Measurements from ENCODE around the gene DGKG. TPM values are rescaled to one million over a fixed set of nuclear protein-coding genes. Genes with fewer than 3 reads are reported as not detected.

The DGKG gene
- total RNA-seq, 1 donor from 2014 or later: 13.5 TPM

DNA sequence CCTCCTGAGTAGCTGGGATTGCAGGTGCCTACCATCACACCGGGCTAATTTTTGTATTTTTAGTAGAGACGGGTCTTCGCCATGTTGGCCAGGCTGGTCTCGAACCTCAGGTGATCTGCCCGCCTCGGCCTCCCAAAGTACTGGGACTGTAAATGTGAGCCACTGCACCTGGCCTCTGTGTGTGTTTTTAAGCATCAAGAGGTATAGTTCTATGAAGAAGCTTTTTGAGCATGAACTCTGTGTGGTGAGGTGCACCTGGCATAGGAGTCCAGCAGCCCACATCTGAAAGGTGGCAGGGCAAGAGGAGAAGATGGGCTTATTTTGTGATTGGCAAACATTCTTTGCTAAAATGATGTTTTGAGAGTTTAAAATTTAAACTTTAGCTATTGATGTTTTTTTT lies 118.0 kb downstream of the DGKG start:
- DNase-seq (ENCODE audit: low spot score): no peak

- peak; percentile 80 for DNase-seq (ENCODE audit: low spot score)
These were observed 119.9 kb downstream of the DGKG start for GRCh38 chr3:186241910-186242821.

- DNase-seq (ENCODE audit: low spot score): no peak
These were observed 122.7 kb downstream of the DGKG start for GRCh38 chr3:186239321-186239720.

DNA sequence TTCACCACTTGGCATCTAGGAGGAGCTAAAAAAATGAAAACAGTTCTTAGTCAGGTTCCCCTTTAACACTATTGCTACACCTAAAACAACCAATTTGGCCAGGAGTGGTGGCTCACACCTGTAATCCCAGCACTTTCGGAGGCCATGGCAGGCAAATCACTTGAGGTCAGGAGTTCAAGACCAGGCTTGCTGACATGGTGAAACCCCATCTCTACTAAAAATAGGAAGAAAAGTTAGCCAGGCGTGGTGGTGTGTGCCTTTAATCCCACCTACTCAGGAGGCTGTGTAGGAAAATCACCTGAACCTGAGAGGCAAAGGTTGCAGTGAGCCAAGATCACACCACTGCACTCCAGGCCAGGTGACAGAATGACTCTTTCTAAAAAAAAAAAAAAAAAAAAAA lies 124.1 kb downstream of the DGKG start:
- no peak for DNase-seq (ENCODE audit: low spot score)

DNA sequence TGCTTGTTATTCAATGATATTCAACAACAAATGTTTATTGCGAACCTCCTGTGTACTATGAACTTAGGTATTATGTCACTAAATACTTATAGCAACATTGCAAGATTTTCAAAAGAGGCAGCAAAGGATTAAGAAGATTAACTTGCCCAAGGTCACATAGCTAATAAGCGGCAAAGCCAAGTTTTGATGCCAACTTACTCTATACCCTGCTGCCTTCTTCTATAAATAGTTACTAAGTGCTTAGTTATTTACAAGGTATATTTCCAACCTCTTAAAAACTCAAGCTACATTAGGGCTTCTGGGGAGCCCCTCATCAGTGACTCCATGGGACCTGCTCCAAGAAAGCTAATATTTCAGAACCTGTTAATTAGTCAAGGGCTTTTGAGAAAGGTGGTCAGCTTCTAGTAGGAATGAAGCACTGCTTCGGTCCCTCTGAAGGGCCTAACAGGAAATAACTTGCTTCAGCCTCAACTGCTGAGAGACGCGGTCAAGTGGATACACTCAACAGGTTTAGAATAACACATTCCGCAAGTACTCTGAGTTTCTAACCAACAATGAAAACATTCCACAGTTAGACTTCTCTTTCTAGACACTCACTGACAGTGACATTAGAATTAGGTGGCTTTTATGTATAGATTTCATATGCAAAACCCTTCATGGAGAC lies 125.5 kb downstream of the DGKG start:
- no peak for DNase-seq (ENCODE audit: low spot score)

- DNase-seq (ENCODE audit: low spot score): no peak
These were observed 126.5 kb downstream of the DGKG start for GRCh38 chr3:186235554-186235953.

- no peak for DNase-seq (ENCODE audit: low spot score)
These were observed 127.9 kb downstream of the DGKG start for GRCh38 chr3:186234152-186234551.

GRCh38 chr3:186226482-186226881 lies 135.6 kb downstream of the DGKG start:
- DNase-seq (ENCODE audit: low spot score): no peak

- no peak for DNase-seq (ENCODE audit: low spot score)
These were observed 136.4 kb downstream of the DGKG start for GRCh38 chr3:186225603-186226002.

DNA sequence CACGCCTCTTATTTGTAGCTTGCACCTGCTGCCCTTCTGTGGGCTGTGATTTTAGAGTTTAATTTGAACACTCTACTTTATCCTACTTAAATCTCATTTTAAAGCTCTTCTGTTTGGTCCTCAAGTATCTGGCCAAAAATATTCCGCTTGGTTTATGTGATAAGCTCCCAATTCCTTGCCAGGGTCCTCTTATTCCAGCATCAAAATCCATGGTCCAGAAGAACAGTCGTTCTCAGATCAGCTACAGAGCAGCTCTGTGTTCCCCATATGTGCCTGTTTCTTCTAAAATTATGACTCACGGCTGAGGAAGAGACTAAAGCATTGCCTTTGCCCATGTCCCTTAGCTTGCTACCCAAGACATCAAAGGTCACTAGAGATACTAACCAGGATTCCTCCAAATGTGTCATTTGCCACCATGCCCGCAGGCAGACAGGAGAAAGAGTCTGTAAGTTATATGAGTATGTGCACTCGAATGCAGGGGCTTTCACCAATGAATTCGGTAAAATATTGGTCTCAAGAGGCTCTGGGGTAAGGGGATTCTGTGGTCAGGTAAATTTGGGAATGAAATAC lies 137.9 kb downstream of the DGKG start:
- no peak for DNase-seq (ENCODE audit: low spot score)

DNA sequence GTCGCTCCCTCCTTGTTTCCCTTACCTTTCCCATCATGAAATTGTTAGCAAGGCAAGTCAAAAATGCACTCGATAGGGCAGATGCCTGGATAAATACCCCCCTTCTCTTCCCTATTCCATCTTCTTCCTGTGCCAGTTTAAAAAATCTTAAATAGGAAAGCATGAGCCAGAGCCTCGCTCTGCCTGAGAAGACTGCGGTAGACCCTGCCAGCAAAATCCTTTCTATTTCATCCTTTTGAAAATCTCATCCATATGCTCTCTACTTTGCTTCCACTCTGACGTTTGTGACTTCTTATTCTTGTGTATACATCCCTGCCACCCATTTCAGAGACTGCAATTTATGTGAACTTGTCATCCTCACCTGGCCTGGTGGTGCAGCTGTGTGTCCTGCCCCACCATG lies 138.6 kb downstream of the DGKG start:
- DNase-seq (ENCODE audit: low spot score): no peak

- DNase-seq (ENCODE audit: low spot score): no peak
These were observed 140.2 kb downstream of the DGKG start for GRCh38 chr3:186221760-186222378.

DNA sequence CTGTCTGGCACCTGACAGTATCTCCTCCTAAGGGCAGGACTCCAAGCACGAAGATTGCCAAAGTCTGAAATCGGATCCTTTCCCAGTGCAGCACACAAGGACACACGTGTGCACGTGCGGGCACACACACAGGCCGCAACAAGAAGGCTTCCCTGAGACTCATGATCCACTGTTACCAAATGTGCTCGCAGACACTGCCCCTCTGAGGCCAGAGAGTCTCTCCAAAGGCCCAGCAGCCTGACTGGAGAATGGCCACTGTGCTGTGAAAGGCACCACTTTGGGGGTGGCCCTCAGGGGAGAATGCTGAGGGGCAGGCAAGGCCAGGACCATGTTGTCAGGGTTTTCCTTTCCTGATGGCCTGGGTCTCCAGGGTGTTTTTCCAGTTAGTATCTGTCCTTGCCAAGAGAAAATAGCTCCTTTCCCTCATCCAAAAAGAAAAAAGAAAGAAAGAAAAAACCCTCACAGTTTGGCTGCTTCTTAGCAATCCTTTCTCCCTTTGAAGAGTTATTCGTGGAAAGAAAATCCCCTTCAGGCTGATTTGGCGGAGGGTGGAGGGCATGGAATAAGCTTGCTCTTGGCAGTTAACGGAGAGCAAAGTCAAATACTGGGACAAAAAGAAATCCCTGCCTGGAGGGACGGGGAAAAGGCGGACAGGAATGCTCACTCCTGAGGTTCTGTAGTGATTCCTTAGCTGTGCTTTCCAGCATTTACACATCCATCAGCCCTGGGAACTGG lies 141.0 kb downstream of the DGKG start:
- peak; percentile 39 for DNase-seq (ENCODE audit: low spot score)

DNA sequence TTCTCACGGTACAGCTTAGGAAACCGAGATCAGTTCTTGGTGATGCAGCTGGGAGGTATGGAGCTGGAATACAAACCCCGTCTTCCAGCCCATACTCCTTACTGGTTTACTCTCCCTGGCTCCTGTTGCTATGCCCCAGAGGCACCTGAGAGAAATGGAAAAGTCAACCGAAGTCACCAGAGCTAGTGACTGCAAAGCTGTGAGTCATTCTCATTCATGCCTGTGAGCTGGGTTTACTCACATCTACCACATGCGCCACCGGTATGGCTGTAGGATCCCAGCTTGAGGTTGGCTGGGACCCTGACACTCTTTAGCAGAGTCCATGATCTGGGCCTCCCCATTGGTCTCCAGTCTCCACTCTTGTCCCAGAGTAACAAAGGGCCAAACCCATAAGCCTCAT lies 141.7 kb downstream of the DGKG start:
- no peak for DNase-seq (ENCODE audit: low spot score)

DNA sequence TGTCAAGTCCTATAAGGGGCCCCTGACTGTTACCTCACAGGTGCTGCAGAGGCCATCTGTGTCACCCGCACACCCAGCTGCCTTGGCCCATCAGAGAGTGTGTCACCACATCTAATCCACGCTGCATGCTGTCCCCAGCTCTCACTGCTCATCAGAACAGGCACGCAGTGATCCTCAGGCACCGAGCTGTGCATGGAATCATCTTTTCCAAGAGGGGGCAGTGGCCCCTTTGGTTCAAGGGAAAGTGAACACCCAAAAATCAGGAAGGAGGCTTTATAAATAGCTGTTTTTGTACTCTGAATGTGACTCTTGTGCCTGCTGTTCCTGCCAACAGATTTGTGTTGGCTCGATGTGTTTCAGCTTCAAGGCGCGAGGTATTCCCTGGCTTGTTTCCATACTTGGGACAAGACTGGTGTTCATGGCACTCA lies 142.8 kb downstream of the DGKG start:
- no peak for DNase-seq (ENCODE audit: low spot score)

DNA sequence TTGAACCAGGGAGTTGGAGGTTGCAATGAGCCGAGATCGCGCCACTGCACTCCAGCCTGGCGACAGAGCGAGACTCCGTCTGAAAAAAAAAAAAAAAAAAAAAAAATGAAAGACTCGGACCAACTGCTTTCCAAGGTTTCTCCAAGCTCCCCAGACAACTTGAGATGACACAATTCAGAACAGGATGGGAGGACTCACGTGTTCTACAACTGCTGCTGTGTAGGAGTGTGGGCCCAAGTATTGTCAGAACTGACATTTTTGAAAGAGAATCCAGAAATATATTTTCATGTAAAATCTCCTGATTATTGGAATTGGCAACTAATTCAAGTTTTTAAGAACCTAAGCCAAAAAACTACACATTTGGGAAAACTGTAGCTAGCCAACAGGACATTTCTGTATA lies 143.6 kb downstream of the DGKG start:
- no peak for DNase-seq (ENCODE audit: low spot score)

GRCh38 chr3:186217820-186218164 lies 144.2 kb downstream of the DGKG start:
- DNase-seq (ENCODE audit: low spot score): no peak

GRCh38 chr3:186216900-186217819 lies 144.9 kb downstream of the DGKG start:
- no peak for DNase-seq (ENCODE audit: low spot score)

- DNase-seq (ENCODE audit: low spot score): no peak
These were observed 147.4 kb downstream of the DGKG start for GRCh38 chr3:186214670-186215069.

DNA sequence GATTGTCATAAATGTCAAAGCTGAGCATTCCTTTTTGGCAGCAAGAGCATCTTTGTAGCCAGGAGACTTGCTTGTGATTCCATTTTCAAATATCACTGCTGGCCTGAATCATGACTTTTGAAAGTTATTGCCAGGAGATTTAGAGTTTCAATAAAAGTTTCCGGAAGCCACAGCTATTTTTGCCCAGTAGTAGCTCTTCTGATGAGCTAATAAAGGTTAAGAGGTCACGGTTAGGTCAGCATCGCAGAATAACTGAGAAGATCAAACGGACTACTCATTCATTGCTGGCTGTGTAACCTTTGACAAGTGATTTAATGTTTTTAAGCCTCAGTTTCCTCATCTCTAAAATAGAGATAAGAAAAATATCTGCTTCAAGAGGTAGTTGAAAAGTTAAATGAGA lies 148.1 kb downstream of the DGKG start:
- no peak for DNase-seq (ENCODE audit: low spot score)

GRCh38 chr3:186212611-186213010 lies 149.4 kb downstream of the DGKG start:
- no peak for DNase-seq (ENCODE audit: low spot score)
